ENCODE data around the gene SLC25A13.

SLC25A13 gene

DNA sequence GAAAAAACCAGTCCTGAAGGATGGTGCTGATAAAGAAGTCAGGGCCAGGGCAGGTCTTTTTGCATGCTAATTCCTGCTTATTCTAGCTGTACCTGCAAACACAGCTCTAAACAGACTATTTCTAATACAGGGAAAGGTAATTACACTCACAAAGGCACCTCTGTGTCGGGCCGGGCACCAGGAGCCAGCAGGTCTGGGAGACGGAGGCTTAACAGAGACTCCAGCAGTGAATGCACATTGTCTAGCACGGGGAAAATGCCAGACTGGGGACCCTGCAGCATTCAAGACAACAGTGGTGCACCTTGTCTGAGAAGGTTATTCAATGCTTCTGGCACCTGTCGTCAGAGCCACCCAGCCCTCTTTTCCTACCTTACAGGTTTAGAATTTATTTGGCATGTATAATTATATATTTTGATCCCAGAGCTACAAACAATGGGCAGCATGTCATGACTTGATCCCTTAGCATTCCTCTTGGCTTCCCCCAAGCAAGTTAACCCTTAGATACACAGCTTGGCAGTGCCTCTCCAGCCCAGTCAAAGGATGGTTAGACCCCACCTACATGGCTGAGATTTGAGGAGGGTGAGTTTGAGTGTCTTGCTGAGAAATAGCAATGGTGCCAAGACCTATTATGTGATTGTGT is 185.2 kb downstream of the SLC25A13 start:
- no peak for DNase-seq

DNA sequence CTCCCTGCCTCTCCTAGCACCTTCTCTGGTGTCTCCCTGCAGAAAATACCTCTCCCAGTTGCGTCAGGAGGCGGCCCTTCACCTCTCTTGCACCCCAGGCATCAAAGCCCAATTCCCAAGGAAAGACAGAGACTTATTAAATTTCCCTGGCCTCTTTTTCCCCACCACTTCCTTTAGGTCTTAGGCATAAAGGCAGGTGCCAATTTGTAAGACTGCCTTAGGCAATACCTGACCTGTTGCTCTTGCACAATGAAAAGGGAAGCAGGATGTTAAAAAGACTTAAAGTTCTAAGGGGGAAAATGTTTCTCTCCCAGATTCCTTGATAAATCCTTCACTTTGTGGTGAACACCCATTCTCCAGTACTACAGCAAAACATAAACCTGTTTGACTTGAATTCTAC is 186.7 kb downstream of the SLC25A13 start:
- DNase-seq = no peak

DNA sequence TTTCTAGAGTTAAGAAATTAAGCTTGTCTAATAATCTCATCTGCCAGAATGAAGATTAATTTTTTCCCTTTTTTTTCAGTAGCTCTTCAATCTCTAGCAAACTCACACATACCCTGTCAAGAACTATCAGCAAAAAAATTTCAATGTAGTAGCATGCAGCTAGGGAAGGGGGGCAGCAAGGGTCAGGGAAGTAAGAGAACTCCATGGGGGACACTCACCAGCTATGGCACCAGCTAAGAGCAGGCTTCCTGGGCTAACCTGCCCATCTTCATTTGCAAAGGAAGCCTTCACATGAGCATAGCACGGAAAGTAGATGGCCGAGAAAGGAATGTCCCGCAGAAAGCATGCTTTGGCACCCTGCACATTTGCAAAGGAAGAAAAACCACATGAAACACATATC is 190.4 kb downstream of the SLC25A13 start:
- DNase-seq = no peak

DNA sequence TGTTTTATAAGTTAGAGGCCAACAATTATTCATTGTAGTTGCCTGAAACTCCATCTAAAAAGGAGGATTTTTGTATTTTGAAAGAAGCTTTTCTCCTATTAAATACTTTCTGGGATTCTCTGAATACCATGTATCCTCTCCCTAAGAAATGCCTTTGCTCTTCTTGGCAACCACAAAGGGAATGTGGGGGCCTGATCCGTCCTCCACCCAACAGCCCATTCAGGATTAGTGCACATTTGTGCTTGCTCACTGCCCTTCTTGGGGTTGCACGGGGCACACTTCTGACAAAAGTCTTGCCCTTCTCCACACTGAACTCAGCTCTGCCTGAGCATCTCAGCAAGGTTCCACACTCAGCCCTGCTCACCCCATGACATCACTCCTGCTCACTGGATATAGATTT is 194.2 kb downstream of the SLC25A13 start:
- no peak for DNase-seq

DNA sequence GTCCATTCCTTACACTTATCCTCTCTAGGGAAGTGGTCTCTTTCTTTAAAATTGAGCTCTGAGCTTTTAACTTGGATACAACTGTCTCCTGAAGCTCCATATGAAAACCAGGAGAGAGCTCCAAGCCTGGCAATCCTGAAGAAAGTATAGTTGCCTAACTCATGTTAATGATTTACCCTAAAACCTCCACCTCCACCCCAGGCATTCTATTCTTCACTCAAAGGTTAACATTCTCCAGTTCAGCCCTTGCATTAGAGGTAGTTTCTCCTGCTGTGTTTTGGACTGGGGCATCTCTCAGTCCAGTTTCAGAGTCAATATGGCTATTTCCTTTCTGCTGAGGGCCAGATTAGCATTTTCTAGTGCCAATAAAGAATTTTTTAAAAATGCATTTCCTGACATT is 195.5 kb downstream of the SLC25A13 start:
- no peak for DNase-seq

DNA sequence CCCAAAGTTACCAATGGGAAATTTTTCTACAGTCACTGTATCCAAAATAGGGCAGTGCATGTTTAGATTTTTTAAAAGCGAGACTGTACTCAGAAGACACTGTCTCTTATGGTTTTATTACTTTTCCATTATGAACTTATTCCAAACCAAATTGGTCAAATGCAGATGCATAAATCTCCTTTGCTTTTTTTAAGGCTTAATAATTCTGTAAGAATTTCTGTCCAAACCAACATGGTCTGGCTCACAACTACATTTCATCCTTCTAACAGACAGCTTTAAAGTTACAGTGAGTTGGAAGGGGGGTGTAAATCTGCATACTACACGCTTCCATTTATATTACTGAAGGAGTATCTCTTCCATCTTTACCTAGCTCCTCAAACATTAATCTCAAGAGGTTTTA is 199.2 kb downstream of the SLC25A13 start:
- DNase-seq = no peak

DNA sequence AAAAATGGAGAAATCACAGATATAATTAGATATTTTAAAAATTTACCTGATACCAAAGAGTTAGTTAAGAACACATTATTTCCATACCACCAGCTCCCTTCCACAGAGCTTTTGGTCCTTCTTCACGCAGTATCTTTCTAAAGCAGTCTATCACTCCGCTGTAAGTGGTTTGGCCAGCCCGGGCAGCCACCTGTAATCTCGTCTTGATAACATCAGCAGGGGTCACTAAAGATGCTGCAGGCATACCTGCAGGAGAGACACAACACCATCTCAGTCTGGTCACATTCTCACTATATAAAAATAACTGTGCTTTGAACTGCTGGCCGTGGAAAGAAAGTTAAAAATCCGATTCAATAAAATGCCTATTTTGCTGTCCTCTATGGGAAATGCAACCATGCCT is 200.1 kb downstream of the SLC25A13 start:
- DNase-seq = no peak

DNA sequence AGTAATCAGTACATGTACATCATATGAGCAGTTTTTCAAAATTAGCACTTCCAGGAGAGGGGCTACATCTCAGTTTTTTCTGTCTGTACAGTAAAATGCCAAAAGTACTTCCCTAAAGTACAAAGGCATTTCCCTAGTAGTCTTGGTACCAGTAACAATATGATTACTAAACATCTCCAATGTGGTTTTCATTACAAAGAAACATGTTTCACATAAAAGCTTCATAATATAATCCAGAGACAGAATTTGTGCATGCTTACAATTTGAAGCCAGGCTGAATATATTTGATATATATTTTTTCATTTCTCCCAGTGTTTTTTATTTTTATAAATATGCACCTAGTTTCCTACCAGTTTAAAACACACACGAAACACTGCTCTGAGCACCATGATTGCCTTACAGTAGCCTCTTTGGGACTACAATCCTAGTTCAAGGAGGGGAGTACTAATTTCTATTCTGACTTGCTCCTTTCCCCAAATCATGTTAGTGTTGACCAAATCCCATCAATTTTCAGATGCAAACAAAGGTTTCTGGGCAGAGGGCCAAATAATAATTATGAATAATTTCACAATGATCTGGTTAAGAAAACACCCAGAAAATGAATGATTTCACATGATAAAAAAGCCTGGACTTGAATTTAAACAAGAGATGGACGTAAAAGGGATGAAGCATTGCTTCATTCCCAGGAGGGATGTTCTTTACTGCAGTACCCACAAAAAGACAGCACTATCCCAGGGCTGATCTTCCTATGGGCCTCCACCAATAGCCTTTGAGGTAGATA is 201.3 kb downstream of the SLC25A13 start:
- no peak for DNase-seq

DNA sequence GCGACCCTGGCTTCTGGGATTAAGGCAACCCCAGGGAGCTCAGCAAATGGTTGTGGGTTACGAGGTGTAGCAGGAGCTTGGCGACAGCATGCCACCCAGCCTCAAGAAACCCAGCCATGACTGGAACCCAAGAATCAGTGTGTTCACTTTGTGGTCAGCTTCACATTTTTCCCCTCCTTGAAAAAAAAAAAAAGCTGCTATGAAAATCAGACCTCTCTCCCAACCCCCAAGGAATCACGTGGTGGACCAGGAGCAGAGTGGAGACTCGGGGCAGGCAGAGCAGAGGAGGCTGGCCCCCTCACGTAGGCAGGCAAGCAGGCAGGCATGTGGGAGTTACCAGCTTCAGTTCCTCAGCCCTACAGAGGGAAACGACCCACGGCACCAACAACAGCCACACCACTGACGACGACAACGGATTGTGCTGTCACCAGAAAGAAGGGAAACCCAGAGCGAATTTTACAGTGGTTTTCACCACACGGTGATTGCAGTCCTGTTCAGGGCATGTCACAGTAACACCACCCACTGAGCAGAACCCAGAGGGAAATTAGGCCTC is 203.4 kb downstream of the SLC25A13 start:
- no peak for DNase-seq

DNA sequence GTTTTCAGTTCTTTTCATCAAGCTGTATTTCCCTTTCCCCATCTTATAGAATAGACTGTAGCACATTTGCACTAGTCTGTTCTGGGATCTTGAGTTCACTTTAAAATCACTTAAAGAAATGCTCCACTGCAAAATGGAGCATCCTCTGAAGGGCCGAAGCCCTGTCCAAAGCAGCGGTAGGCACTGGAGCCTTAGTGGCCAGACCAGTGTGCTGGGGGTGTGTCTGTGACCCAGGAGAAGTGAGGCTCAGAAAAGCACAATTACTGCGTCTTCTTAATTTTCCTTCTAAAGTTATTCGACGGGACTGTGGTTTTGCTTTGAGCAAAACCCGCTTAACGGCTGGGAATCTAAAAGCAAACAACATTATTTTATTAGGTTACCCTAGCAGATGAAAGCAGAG is 205.7 kb downstream of the SLC25A13 start:
- no peak for DNase-seq

DNA sequence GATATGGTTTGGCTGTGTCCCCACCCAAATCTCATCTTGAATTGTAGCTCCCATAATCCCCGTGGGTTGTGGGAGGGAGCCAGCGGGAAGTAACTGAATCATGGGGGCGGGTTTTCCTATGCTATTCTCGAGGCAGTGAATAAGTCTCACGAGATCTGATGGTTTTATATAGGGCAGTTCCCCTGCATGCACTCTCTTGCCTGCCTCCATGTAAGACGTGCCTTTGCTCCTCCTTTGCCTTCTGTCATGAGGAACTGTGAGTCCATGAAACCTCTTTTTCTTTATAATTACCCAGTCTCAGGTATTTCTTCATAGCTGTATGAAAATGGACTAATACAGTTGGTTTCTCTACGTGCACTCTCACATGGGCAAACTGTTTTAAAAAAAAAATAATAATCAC is 207.7 kb downstream of the SLC25A13 start:
- DNase-seq = no peak

DNA sequence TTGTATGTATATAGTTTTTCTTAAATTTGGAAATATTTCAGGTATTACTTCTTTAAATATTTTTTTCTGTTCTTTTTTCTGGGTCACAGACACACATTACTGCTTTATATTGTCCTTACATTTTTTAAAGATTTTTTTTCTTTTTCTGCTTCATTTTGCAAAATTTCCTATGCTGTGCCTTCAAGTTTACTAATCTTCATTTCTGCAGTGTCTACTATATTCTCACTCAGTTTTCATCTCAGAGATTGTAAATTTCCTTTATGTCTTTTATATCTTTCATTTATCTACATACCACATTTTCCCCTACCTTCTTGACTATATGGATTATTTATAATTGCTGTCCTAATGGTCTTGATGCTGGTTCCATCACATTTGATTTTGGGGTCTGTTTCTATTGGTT is 210.5 kb downstream of the SLC25A13 start:
- DNase-seq = no peak

DNA sequence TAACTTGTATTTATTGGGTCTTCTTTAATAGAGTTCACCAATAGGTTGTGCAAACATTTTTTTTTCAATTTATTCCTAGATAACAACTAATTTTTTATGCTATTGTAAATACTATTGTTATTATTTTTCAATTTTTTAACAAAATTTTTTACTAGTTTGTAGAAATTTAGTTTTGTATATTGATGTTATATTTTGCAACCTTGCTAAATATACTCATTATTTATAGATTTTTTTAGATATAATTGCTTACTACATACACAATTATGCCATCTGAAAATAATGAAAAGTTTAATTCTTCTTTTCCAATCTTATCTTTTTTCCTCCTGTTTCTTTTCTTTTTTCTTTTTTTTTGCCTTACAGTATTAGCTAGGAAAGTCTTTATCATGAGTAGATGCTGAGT is 216.9 kb downstream of the SLC25A13 start:
- no peak for DNase-seq

DNA sequence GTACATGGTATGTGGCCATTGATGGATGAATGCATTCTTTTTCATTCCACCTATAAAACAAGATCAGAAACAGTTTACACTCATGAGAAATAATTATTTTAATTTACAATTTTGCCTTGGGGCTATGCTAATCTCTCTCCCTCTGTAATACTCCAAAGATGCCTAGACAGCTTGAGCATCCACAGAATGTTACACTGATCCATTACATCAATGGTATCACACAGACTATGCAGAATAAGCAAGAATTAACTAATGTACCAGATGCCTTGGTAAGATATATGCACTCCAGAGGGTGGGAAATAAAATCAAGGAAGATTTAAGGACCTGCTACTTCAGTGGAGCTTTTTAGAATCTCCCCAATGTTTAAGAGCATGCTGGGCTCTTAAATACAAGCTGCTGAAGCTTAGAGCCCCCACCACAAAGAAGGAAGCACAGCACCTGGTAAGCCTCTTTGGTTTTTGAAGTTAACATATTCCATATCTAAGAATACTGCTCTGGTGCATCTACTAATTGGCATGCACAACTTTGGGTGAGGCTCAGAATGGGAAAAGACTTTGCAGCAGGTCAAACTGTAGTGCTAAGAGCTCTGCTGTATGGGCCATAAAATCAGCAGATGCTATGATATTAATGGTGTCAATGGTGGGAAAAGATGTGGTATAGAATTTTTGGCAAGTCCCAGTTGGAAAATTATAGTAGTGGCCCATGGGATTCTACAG is 219.6 kb downstream of the SLC25A13 start:
- no peak for DNase-seq

DNA sequence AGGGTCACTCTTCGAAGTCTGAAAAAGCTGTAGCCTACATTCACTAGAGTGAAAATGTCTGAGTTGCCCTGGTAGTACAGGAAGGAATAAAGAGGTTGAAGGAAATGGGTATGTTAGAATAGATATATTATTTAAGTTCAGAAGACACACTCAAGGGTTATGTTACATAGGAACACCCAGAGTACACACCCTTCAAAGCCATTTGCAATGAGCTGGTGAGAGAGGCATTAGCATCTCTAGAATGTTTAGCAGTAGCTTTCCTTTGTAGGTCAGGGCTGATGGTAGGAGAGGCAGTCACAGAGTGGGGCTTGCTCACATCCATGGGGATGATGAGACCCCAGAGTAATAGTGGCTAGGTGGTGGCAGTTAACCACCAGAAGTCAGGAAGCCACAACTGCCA is 221.2 kb downstream of the SLC25A13 start:
- DNase-seq = no peak

DNA sequence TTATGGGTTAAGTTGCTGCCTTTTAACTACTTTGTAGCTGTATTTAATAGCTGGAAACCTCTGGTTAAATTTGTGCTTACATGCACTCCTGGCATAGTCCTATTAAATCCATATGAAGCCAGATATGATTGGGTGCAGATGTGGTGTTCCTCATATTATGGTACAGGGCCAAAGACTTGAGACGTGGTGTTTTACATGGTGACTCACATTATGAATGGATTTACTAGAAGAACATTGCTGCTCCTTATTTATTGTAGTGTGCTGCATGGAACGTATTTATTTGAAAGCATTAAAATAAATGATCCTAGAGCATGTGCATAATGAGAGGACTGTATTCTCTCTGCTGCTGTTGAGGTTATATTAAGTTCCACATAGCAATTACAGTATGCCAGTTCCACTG is 224.1 kb downstream of the SLC25A13 start:
- no peak for DNase-seq

DNA sequence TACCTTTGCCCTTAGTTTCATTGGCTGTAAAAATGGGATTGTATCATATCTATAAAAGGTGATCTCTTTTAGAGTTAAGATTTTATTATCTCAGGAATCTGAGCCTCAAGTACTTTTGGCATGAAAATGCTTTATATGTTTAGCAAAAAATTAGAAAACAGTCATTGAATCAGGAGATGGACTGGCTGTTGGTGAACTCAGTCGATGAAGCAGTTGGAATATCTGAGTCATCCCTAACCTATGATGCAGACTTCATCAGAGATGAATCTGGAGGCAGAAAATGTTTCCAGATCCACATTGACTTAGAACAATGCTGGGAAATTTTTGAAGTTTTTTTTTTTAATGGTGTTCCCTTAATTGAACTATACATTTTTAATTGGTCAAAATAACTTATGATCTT is 228.5 kb downstream of the SLC25A13 start:
- no peak for DNase-seq

DNA sequence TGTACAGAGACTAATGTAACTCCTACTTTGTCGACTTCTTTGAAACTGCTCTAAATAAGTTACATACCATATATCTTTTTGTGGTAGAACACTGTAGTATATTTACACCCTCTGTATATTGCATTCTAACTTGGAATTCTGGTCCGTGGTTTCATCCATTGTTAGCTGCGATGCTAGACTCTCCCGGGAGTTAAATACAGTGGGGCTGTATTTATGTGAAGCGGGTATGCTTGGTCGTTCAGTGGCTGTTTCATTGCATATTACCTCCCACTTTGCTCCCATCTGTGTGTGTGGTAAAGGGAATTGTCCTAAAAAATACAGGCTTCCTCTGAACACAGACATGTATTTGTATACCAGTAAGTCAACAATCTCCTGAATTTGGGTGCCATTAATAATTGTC is 231.1 kb downstream of the SLC25A13 start:
- no peak for DNase-seq

DNA sequence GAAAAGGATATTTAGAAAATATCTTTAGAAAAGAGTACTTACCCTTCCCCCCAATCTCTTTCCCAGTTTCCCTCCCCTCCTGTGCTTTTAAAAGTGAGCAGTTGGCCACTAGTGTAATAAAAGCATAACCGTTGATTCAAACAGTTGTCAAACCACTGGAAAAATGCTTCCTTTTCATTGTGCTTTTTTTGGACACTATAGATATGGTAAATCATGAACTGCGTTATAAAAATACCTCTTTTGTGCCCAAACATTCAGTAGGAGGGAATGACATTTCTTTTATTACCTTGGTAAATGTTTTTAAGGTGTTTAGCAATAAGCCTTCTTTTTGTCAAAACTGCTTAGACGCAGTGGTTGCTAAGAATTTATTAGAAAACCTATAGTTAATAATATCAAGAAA is 232.4 kb downstream of the SLC25A13 start:
- no peak for DNase-seq

DNA sequence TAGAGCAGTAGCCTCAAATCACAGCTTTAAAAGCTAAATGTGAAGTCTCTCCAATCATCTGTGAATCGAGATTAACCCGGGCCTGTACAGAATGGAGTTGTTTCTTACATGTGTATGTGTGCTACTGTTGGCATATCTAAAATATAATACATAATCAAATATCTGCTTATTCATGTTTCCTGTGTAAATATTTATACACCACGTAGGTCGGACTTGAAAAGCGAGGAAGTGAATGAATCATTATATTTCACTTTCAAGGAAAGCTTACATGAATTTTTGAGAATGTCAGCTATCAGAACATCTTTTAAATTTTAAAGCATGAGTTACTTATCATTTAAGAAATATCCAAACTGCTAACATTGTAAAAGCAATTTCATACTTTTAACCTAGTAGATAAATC is 233.3 kb downstream of the SLC25A13 start:
- DNase-seq = no peak

DNA sequence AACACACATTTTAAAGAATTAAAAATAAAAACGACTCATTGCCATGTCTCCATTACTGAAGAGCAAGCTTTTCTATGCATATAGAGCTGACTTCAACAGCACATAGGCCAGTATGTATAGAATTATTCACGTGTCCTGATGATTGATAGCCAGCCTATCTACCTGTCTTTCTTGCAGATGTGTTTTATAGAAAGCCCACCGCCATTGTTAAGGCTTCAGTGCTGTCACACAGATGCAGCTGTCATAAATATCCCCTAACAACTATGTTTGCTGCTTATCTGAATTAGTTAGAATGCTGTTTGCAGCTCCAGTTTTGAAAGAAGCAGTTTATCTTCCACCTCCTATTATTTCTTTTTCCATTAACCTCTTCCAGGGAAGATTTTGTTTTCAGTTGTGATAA is 235.9 kb downstream of the SLC25A13 start:
- no peak for DNase-seq

DNA sequence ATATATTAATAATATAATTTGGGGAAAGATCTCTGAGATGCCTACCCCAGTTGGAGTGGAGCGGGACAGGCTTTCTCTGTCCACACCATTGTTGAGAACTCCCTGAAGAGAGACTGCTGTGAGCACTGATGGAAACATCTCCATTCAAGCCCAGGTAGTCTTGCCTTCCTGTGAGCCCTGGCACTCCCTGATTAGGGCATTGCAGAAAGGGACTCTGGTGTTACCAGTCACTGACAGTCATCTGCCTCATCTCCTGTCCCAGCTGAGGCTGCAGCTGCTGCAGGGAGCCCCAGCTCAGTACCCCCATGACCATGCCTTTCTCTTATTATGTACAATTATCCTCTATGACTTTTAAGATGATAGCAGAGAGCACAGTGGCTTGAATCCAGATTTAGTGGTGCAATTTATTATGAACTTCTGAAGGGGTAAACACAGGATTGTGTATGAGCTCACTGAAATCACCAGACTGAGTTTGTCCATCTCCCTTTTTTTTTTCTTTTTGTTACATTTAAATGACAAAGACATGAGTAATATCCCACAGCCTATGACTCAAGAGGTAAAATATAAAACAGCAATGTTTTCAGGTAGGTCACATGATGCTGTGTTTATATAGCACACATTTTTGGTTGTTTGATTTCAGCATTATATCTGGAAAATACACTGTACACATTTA is 236.9 kb downstream of the SLC25A13 start:
- DNase-seq = no peak

DNA sequence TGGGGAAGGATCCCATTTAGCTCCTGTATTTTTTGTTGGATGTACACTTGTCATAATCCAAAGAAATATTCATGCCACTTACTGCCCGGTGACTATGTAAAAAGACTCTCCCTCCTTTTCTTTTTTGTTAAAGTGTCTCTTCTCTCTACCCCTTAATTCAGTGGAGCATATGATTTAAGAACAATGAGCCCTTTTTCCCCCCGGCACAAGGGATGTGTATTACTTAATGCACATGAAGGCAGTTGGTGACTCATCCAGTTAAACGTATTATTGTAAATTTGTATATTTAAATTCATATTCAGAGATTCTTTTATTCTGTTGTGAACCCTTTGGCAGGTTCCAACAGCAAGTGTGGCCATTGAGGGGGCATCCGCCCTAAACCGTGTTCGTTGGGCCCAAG is 241.9 kb downstream of the SLC25A13 start:
- no peak for DNase-seq

DNA sequence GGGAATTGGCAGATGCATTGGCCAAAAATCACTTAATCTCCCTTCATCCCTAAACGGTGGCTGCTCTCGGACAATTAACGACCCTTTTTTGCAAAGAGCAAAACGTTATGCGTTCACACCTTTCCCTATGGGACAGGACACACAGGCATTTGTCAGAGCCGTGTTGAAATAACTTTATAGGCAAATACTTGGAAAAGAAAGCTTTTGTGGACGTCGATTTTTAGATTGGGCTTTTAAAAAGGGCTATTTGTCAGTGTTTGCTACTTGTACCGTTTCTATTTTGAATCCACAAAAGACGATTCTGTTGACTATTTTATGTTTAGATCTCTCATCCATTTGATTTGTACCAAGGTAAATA is 245.6 kb downstream of the SLC25A13 start:
- DNase-seq = no peak

Measured in activated effector memory CD4-positive, alpha-beta T cell treated with anti-CD3 and anti-CD28 coated beads, Interleukin-2, amount 50 U/mL, for 16 hours (primary cell).